Measurements from ENCODE around the gene OLFM2. TPM values are rescaled to one million over a fixed set of nuclear protein-coding genes. Genes with fewer than 3 reads are reported as not detected.

Gene OLFM2
- total RNA-seq, 1 donor from 2014 or later, result not detected

DNA sequence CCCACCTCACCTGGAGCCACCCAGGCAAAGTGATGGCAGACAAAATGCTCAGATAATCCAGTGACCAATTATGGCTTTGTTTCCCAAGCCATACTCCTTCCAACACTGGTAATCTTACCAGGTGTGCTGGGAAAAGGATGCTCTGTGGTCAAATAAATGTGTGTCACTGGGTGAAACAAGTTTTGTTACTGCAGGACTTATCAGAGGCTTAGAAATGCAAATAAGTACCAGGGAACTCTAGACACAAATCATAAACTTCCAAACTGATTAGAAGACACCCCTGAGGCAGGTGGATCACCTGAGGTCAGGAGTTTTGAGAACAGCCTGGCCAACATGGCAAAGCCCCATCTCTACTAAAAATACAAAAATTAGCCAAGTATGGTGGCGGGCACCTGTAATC, 74.8 kb downstream of the OLFM2 start:
- intact Hi-C loops (cut with micrococcal nuclease), result no loop called here
- no peak for ATAC-seq (ENCODE audit: low read depth)
- Mint-ChIP-seq H3K9me3 (no peaks in the 10 kb centered on the region), H3K4me1 (peaks cover 15% of the 10 kb centered on the region), H3K36me3 (ENCODE audit: low read depth) (no peaks in the 10 kb centered on the region), H3K4me3 (no peak overlapping the region), H3K27ac (no peak overlapping the region), H3K27me3 (no peaks in the 10 kb centered on the region)
- DNase-seq, result no peak
- CTCF ChIA-PET, result no interaction called here
- POLR2A ChIA-PET, result no interaction called here
- TF ChIP-seq, protein P1, sequence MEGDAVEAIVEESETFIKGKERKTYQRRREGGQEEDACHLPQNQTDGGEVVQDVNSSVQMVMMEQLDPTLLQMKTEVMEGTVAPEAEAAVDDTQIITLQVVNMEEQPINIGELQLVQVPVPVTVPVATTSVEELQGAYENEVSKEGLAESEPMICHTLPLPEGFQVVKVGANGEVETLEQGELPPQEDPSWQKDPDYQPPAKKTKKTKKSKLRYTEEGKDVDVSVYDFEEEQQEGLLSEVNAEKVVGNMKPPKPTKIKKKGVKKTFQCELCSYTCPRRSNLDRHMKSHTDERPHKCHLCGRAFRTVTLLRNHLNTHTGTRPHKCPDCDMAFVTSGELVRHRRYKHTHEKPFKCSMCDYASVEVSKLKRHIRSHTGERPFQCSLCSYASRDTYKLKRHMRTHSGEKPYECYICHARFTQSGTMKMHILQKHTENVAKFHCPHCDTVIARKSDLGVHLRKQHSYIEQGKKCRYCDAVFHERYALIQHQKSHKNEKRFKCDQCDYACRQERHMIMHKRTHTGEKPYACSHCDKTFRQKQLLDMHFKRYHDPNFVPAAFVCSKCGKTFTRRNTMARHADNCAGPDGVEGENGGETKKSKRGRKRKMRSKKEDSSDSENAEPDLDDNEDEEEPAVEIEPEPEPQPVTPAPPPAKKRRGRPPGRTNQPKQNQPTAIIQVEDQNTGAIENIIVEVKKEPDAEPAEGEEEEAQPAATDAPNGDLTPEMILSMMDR (IDR thresholded peaks at IDR 0.05), result no peak

DNA sequence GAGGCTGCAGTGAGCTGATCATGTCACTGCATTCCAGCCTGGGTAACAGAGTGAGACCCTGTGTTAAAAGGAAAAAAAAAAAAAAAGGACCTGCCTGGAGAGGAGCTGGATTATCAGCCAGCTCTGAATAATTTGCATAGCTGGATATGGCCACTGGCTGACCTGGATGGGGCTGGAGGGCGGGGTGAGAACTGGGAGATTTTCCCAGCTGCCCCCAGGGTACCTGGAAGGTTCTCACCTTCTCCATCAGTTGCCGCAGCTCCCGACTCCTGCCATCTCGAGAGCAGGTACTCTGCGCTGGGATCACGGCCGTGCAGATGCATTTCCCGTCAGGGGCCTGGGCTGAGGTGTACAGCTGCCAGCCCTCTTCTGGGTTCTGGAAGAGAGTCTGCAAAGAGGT, 75.9 kb downstream of the OLFM2 start:
- TF ChIP-seq, protein P1 (IDR thresholded peaks at IDR 0.05), result no peak
- Mint-ChIP-seq H3K27me3 (no peaks in the 10 kb centered on the region), H3K9me3 (no peaks in the 10 kb centered on the region), H3K27ac (no peak overlapping the region), H3K36me3 (ENCODE audit: low read depth) (no peaks in the 10 kb centered on the region), H3K4me3 (no peak overlapping the region), H3K4me1 (peaks cover 15% of the 10 kb centered on the region)
- POLR2A ChIA-PET, result no interaction called here
- ATAC-seq (ENCODE audit: low read depth), result no peak
- DNase-seq, result no peak
- intact Hi-C loops (cut with micrococcal nuclease), result no loop called here
- CTCF ChIA-PET, result no interaction called here

DNA sequence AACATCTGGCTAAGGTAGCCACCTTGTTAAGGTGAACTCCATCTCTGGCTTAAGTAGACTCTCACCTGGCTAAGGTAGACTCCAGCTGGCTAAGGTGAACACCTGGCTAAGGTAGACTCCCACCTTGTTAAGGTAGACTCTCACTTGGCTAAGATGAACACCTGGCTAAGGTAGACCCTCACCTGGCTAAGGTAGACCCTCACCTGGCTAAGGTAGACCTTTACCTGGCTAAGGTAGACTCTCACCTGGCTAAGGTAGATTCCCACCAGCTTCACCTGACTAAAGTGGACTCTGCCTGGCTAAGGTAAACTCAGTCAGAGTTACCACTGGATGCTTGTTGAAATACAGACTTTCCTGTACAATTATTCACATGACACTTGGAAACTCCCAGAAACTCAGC, 77.5 kb downstream of the OLFM2 start:
- ChIA-PET POLR2A (no interaction called here), CTCF (no interaction called here)
- Mint-ChIP-seq H3K27ac (no peak overlapping the region), H3K27me3 (no peaks in the 10 kb centered on the region), H3K9me3 (no peaks in the 10 kb centered on the region), H3K4me3 (no peak overlapping the region), H3K36me3 (ENCODE audit: low read depth) (no peaks in the 10 kb centered on the region), H3K4me1 (peaks cover 15% of the 10 kb centered on the region)
- TF ChIP-seq, protein P1 (IDR thresholded peaks at IDR 0.05), result no peak
- DNase-seq (no peak), ATAC-seq (ENCODE audit: low read depth) (no peak)
- intact Hi-C loops (cut with micrococcal nuclease), result no loop called here

DNA sequence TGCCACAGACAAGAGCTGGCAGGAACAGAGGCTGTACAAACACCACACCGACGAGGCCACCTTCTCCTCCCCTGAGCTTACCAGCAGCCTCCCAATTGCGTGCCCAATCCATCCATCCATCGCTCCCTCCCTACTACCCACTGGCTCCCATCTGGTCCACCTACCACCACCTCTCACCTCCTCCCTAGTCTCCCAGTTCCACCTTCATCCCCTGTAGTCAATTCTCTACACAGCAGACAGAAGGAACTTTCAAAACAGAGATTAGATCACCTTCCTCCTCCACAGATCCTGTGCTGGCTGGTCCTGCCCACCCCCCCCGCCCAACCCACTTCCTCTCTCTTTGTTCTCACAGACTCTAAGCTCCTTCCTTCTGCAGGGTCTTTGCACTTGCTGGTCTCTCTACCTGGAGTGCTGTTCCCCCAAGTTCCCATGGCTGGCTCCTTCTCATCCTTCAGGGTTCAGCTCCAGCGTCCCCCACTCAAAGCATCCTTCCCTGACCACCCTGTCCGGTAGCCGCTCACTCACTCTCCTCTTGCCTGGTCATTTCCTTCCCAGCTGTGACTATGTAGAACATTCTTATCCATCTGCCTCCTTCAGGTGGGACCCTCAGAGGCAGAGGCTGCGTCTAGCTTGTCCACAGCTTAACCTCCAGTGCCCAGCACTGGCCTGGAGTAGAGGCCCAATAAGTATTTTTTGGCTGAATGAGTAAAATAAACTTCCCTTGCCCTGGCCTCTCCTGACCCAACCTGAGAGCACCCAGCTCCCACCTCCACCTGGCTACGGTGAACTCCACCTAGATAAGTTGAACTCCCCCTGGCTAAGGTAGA, 78.2 kb downstream of the OLFM2 start:
- H3K27me3 Mint-ChIP-seq, result no peaks in the 10 kb centered on the region
- ATAC-seq (ENCODE audit: low read depth) (no peak), DNase-seq (no peak)
- no peak overlapping the region for H3K27ac Mint-ChIP-seq
- no peak overlapping the region for H3K4me3 Mint-ChIP-seq
- CTCF ChIA-PET, result no interaction called here
- peaks cover 15% of the 10 kb centered on the region for H3K4me1 Mint-ChIP-seq
- no peaks in the 10 kb centered on the region for H3K9me3 Mint-ChIP-seq
- intact Hi-C loops (cut with micrococcal nuclease), result no loop called here
- TF ChIP-seq, protein P1 (IDR thresholded peaks at IDR 0.05), result no peak
- H3K36me3 Mint-ChIP-seq (ENCODE audit: low read depth), result no peaks in the 10 kb centered on the region
- POLR2A ChIA-PET, result interaction anchor here (0.6 kb wide), 2 partner anchors 30 to 304 kb away, joined by 4 to 7 read pairs; partner anchors contain the start of gene UBL5

DNA sequence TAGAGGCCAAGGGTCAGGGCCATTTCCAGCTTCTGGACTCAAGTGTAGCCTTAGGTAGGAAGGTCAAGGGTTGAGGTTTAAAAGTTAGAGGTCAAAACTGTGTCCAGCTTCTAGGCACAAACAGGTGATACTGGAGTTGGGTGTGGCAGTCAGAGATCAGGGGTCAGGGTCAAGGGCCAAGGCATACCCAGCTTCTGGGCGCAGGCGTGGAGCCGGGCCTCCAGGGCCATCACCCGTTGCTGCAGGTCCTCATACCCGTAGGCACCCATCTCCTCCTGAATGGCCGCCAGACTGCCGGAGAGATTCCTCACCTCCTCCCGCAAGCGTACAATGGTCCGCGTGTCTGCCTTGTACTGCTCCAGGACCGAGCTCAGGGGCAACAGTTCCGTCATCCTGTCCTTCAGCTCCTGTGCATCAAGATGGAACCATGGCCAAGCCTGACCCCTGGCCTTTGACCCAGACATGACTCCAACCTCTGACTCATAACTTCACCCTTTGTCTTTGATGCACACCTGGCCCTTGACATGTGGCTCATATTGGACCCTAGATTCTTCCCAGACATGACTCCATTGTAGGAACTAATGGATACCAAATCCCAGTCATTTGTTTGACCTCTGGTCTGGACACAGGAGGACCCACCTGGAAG, 79.1 kb downstream of the OLFM2 start:
- ATAC-seq (ENCODE audit: low read depth), result no peak
- ChIA-PET CTCF (no interaction called here), POLR2A (no interaction called here)
- Mint-ChIP-seq H3K27ac (no peak overlapping the region), H3K9me3 (no peaks in the 10 kb centered on the region), H3K4me1 (peaks cover 15% of the 10 kb centered on the region), H3K4me3 (no peak overlapping the region), H3K36me3 (ENCODE audit: low read depth) (peaks cover 2% of the 10 kb centered on the region), H3K27me3 (no peaks in the 10 kb centered on the region)
- TF ChIP-seq, protein P1 (IDR thresholded peaks at IDR 0.05), result no peak
- no peak for DNase-seq
- intact Hi-C loops (cut with micrococcal nuclease), result no loop called here

Measured in activated B cell treated with CpG ODN at 0.5 μM for 24 hours (primary cell).